HEK293 (cell line): ENCODE results near the gene C2orf81.

ENCODE experiments used
- EGR2 ChIP-seq: fragments of 450-650 bp; formaldehyde crosslinking; IDR thresholded peaks from 2 replicates; pipeline ENCODE4 v1.5.1; 2016; ENCODE audit warnings: low read depth, missing biosample characterization, missing genetic modification characterization
- HOXA7 ChIP-seq: sonication (generic); formaldehyde crosslinking; IDR thresholded peaks from 2 replicates; pipeline ENCODE4 v1.8.1; 2022; ENCODE audit warnings: missing genetic modification reagents, borderline replicate concordance
- HOXC10 ChIP-seq: sonication (generic); formaldehyde crosslinking; IDR thresholded peaks from 2 replicates; pipeline ENCODE4 v1.8.1; 2023; ENCODE audit warnings: mild to moderate bottlenecking, missing genetic modification reagents
- KLF7 ChIP-seq: fragments of 450-650 bp; formaldehyde crosslinking; IDR thresholded peaks from 2 replicates; pipeline ENCODE4 v1.5.1; 2016; ENCODE audit warnings: missing biosample characterization, missing genetic modification characterization, borderline replicate concordance
- MZF1 ChIP-seq: fragments of 450-650 bp; formaldehyde crosslinking; IDR thresholded peaks from 2 replicates; pipeline ENCODE4 v1.5.1; 2017; ENCODE audit warnings: missing biosample characterization, missing genetic modification characterization, borderline replicate concordance
- REPIN1 ChIP-seq: fragments of 450-650 bp; formaldehyde crosslinking; IDR thresholded peaks from 2 replicates; pipeline ENCODE4 v1.5.1; 2017; ENCODE audit warnings: missing biosample characterization, missing genetic modification characterization, low read depth
- SP2 ChIP-seq: fragments of 450-650 bp; formaldehyde crosslinking; IDR thresholded peaks from 2 replicates; pipeline ENCODE4 v1.5.1; 2016; ENCODE audit warnings: missing biosample characterization, missing genetic modification characterization
- SP3 ChIP-seq: fragments of 450-650 bp; formaldehyde crosslinking; IDR thresholded peaks from 2 replicates; pipeline ENCODE4 v1.5.1; 2016; ENCODE audit warnings: missing biosample characterization, missing genetic modification characterization
- SP7 ChIP-seq: fragments of 450-650 bp; formaldehyde crosslinking; IDR thresholded peaks from 2 replicates; pipeline ENCODE4 v1.5.1; 2016; ENCODE audit warnings: missing biosample characterization, missing genetic modification characterization
- ZBTB48 ChIP-seq: fragments of 450-650 bp; formaldehyde crosslinking; IDR thresholded peaks from 2 replicates; pipeline ENCODE4 v1.5.1; 2016; ENCODE audit warnings: missing biosample characterization, missing genetic modification characterization
- ZBTB8A ChIP-seq: fragments of 450-650 bp; formaldehyde crosslinking; IDR thresholded peaks from 2 replicates; pipeline ENCODE4 v1.5.1; 2016; ENCODE audit warnings: missing biosample characterization, missing genetic modification characterization
- ZNF121 ChIP-seq: fragments of 450-650 bp; formaldehyde crosslinking; IDR thresholded peaks from 2 replicates; pipeline ENCODE4 v1.5.1; 2016; ENCODE audit warnings: missing biosample characterization, missing genetic modification characterization
- ZNF138 ChIP-seq: fragments of 450-650 bp; formaldehyde crosslinking; IDR thresholded peaks from 2 replicates; pipeline ENCODE4 v1.5.1; 2016; ENCODE audit warnings: missing biosample characterization, missing genetic modification characterization, borderline replicate concordance
- ZNF16 ChIP-seq: fragments of 450-650 bp; formaldehyde crosslinking; IDR thresholded peaks from 2 replicates; pipeline ENCODE4 v1.5.1; 2016; ENCODE audit warnings: low read depth, missing biosample characterization, missing genetic modification characterization
- ZNF184 ChIP-seq: fragments of 450-650 bp; IDR thresholded peaks from 2 replicates; pipeline ENCODE4 v1.5.1; 2018; ENCODE audit warnings: missing biosample characterization, mild to moderate bottlenecking, missing genetic modification characterization
- ZNF2 ChIP-seq: fragments of 450-650 bp; formaldehyde crosslinking; IDR thresholded peaks from 2 replicates; pipeline ENCODE4 v1.5.1; 2016; ENCODE audit warnings: missing biosample characterization, missing genetic modification characterization
- ZNF266 ChIP-seq: fragments of 450-650 bp; formaldehyde crosslinking; IDR thresholded peaks from 2 replicates; pipeline ENCODE4 v1.5.1; 2016; ENCODE audit warnings: missing biosample characterization, missing genetic modification characterization, low read depth
- ZNF292 ChIP-seq: fragments of 450-650 bp; formaldehyde crosslinking; IDR thresholded peaks from 2 replicates; pipeline ENCODE4 v1.5.1; 2016; ENCODE audit warnings: low read depth, missing biosample characterization, missing genetic modification characterization, borderline replicate concordance
- ZNF366 ChIP-seq: fragments of 450-650 bp; formaldehyde crosslinking; conservative IDR thresholded peaks from 2 replicates; pipeline ENCODE4 v1.5.1; 2016; ENCODE audit warnings: missing biosample characterization, missing genetic modification characterization
- ZNF510 ChIP-seq: fragments of 450-650 bp; formaldehyde crosslinking; IDR thresholded peaks from 2 replicates; pipeline ENCODE4 v1.5.1; 2018; ENCODE audit warnings: mild to moderate bottlenecking, missing genetic modification characterization, missing biosample characterization; ENCODE audit not compliant: insufficient replicate concordance
- ZNF555 ChIP-seq: fragments of 450-650 bp; formaldehyde crosslinking; conservative IDR thresholded peaks from 2 replicates; pipeline ENCODE4 v1.5.1; 2017; ENCODE audit warnings: missing biosample characterization, mild to moderate bottlenecking, missing genetic modification characterization, inconsistent platforms
- ZNF629 ChIP-seq: fragments of 450-650 bp; formaldehyde crosslinking; IDR thresholded peaks from 2 replicates; pipeline ENCODE4 v1.5.1; 2017; ENCODE audit warnings: missing biosample characterization, missing genetic modification characterization
- ZNF747 ChIP-seq: fragments of 450-650 bp; formaldehyde crosslinking; IDR thresholded peaks from 2 replicates; pipeline ENCODE4 v1.5.1; 2016; ENCODE audit warnings: missing biosample characterization, missing genetic modification characterization
- ZNF843 ChIP-seq: fragments of 450-650 bp; formaldehyde crosslinking; IDR thresholded peaks from 2 replicates; pipeline ENCODE4 v1.5.1; 2016; ENCODE audit warnings: missing biosample characterization, missing genetic modification characterization
- ZXDB ChIP-seq: fragments of 450-650 bp; formaldehyde crosslinking; IDR thresholded peaks from 2 replicates; pipeline ENCODE4 v1.5.1; 2016; ENCODE audit warnings: missing biosample characterization, missing genetic modification characterization
- TF ChIP-seq, protein P1 (sequence below): IDR thresholded peaks from 2 replicates; pipeline ENCODE4 v1.6.1; 2011; ENCODE audit warnings: mild to moderate bottlenecking, low read depth, low read length, borderline replicate concordance
- TF ChIP-seq, protein P2 (sequence below): fragments of 450-650 bp; formaldehyde crosslinking; IDR thresholded peaks from 2 replicates; pipeline ENCODE4 v1.5.1; 2016; ENCODE audit warnings: missing biosample characterization, missing genetic modification characterization
- TF ChIP-seq, protein P3 (sequence below): fragments of 450-650 bp; formaldehyde crosslinking; IDR thresholded peaks from 2 replicates; pipeline ENCODE4 v1.5.1; 2017; ENCODE audit warnings: missing biosample characterization, missing genetic modification characterization
- TF ChIP-seq, protein P4 (sequence below): fragments of 450-650 bp; formaldehyde crosslinking; IDR thresholded peaks from 2 replicates; pipeline ENCODE4 v1.5.1; 2016; ENCODE audit warnings: missing biosample characterization, missing genetic modification characterization
- TF ChIP-seq, protein P5 (sequence below): fragments of 450-650 bp; formaldehyde crosslinking; IDR thresholded peaks from 2 replicates; pipeline ENCODE4 v1.5.0; 2017; ENCODE audit warnings: missing biosample characterization, missing genetic modification characterization, borderline replicate concordance
- TF ChIP-seq, protein P6 (sequence below): fragments of 450-650 bp; formaldehyde crosslinking; IDR thresholded peaks from 2 replicates; pipeline ENCODE4 v1.5.1; 2016; ENCODE audit warnings: missing biosample characterization, missing genetic modification characterization

Gene C2orf81

DNA sequence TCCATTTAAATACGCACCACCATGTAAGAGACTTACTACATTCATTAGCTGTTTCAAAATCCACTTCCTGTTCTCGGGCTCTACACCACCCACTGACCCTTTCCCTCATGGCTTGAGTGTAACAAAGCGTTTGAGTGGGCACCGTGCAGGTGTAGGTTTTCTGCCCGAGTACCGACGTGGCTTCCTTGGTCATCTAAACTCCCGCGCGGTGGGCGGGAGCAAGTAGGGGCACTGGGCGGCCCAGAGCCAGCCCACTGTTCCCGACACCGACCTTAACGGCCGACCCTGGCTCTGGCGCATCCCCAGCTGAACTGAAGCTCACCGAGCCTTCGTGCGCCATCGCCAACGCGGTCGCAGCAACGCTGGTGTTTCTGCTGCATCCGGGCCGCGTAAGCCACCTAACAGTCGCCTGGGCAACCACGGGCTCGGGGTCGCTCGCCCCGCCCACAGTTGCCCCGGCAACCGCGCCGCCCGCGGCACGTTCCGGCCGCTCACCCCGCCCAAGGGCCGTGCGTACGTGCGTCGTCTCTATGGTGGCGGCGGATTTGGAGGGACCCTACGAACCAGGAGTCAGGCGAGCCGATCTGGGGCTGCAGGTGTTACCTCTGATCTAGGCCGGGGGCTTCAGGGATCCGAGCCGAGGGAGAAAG, at the start of gene C2orf81, which contains the start of gene WDR54 (continued):
- TF ChIP-seq ZNF266 (tag by site-specific recombination) (no peak), EGR2 (tag by site-specific recombination) (peak; percentile 87), ZNF510 (no peak), SP7 (tag by site-specific recombination) (no peak; the same call in 1 of the 2 replicates), KLF7 (no peak), ZBTB48 (tag by site-specific recombination) (no peak), ZNF747 (tag by site-specific recombination) (no peak), MZF1 (tag by site-specific recombination) (no peak), HOXA7 (CRISPR knock-in tag) (no peak), ZNF843 (tag by site-specific recombination) (no peak), ZNF366 (tag by site-specific recombination) (no peak), ZNF16 (tag by site-specific recombination) (no peak), ZNF2 (tag by site-specific recombination) (0 out of 2 replicates have a peak, but pooled peaks have one; percentile 11), ZBTB8A (tag by site-specific recombination) (no peak), ZNF629 (0 out of 2 replicates have a peak, but pooled peaks have one; percentile 15), ZXDB (tag by site-specific recombination) (peak; percentile 40; the same call in 1 of the 2 replicates), ZNF555 (no peak), ZNF184 (no peak), REPIN1 (tag by site-specific recombination) (no peak), ZNF138 (tag by site-specific recombination) (no peak), ZNF121 (tag by site-specific recombination) (no peak), SP3 (tag by site-specific recombination) (peak; percentile 76), HOXC10 (CRISPR knock-in tag) (no peak), SP2 (tag by site-specific recombination) (peak; percentile 74), ZNF292 (no peak)
- TF ChIP-seq, protein P1, sequence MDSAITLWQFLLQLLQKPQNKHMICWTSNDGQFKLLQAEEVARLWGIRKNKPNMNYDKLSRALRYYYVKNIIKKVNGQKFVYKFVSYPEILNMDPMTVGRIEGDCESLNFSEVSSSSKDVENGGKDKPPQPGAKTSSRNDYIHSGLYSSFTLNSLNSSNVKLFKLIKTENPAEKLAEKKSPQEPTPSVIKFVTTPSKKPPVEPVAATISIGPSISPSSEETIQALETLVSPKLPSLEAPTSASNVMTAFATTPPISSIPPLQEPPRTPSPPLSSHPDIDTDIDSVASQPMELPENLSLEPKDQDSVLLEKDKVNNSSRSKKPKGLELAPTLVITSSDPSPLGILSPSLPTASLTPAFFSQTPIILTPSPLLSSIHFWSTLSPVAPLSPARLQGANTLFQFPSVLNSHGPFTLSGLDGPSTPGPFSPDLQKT, result no peak
- TF ChIP-seq, protein P2, sequence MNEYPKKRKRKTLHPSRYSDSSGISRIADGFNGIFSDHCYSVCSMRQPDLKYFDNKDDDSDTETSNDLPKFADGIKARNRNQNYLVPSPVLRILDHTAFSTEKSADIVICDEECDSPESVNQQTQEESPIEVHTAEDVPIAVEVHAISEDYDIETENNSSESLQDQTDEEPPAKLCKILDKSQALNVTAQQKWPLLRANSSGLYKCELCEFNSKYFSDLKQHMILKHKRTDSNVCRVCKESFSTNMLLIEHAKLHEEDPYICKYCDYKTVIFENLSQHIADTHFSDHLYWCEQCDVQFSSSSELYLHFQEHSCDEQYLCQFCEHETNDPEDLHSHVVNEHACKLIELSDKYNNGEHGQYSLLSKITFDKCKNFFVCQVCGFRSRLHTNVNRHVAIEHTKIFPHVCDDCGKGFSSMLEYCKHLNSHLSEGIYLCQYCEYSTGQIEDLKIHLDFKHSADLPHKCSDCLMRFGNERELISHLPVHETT (tag by site-specific recombination), result no peak
- TF ChIP-seq, protein P3, sequence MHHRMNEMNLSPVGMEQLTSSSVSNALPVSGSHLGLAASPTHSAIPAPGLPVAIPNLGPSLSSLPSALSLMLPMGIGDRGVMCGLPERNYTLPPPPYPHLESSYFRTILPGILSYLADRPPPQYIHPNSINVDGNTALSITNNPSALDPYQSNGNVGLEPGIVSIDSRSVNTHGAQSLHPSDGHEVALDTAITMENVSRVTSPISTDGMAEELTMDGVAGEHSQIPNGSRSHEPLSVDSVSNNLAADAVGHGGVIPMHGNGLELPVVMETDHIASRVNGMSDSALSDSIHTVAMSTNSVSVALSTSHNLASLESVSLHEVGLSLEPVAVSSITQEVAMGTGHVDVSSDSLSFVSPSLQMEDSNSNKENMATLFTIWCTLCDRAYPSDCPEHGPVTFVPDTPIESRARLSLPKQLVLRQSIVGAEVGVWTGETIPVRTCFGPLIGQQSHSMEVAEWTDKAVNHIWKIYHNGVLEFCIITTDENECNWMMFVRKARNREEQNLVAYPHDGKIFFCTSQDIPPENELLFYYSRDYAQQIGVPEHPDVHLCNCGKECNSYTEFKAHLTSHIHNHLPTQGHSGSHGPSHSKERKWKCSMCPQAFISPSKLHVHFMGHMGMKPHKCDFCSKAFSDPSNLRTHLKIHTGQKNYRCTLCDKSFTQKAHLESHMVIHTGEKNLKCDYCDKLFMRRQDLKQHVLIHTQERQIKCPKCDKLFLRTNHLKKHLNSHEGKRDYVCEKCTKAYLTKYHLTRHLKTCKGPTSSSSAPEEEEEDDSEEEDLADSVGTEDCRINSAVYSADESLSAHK (tag by site-specific recombination), result no peak
- TF ChIP-seq, protein P4, sequence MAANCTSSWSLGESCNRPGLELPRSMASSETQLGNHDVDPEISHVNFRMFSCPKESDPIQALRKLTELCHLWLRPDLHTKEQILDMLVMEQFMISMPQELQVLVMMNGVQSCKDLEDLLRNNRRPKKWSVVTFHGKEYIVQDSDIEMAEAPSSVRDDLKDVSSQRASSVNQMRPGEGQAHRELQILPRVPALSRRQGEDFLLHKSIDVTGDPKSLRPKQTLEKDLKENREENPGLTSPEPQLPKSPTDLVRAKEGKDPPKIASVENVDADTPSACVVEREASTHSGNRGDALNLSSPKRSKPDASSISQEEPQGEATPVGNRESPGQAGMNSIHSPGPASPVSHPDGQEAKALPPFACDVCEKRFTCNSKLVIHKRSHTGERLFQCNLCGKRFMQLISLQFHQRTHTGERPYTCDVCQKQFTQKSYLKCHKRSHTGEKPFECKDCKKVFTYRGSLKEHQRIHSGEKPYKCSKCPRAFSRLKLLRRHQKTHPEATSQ (tag by site-specific recombination), result no peak
- TF ChIP-seq, protein P5, sequence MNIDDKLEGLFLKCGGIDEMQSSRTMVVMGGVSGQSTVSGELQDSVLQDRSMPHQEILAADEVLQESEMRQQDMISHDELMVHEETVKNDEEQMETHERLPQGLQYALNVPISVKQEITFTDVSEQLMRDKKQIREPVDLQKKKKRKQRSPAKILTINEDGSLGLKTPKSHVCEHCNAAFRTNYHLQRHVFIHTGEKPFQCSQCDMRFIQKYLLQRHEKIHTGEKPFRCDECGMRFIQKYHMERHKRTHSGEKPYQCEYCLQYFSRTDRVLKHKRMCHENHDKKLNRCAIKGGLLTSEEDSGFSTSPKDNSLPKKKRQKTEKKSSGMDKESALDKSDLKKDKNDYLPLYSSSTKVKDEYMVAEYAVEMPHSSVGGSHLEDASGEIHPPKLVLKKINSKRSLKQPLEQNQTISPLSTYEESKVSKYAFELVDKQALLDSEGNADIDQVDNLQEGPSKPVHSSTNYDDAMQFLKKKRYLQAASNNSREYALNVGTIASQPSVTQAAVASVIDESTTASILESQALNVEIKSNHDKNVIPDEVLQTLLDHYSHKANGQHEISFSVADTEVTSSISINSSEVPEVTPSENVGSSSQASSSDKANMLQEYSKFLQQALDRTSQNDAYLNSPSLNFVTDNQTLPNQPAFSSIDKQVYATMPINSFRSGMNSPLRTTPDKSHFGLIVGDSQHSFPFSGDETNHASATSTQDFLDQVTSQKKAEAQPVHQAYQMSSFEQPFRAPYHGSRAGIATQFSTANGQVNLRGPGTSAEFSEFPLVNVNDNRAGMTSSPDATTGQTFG (tag by site-specific recombination), result no peak
- TF ChIP-seq, protein P6, sequence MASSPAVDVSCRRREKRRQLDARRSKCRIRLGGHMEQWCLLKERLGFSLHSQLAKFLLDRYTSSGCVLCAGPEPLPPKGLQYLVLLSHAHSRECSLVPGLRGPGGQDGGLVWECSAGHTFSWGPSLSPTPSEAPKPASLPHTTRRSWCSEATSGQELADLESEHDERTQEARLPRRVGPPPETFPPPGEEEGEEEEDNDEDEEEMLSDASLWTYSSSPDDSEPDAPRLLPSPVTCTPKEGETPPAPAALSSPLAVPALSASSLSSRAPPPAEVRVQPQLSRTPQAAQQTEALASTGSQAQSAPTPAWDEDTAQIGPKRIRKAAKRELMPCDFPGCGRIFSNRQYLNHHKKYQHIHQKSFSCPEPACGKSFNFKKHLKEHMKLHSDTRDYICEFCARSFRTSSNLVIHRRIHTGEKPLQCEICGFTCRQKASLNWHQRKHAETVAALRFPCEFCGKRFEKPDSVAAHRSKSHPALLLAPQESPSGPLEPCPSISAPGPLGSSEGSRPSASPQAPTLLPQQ (tag by site-specific recombination), result peak; percentile 43; the same call in 1 of the 2 replicates
